Panc1 (cell line): ENCODE measurements around the gene RBM10. TPM values are rescaled to one million over a fixed set of nuclear protein-coding genes. Genes with fewer than 3 reads are reported as not detected.

Experiments used
- ATAC-seq: fragments of 200-7000 bp; cut with Tn5 transposase; 2 replicates; pipeline ENCODE4 v1.9.1; 2020; ENCODE audit warnings: mild to moderate bottlenecking, moderate library complexity
- BruUV-seq: library from RNA; stranded (reverse); fragments of 400-500 nt; replicated peaks from 2 replicates; lab custom pipeline; 2021; lab: Mats Ljungman, UMichigan
- CTCF ChIA-PET: fragments of 300-600 bp; sonication (Branson Sonifier 250); formaldehyde crosslinking; loops from one replicate; lab custom pipeline; 2022; ENCODE audit warnings: antibody characterized with exemption; lab: Charles Lee
- POLR2A ChIA-PET: fragments of 300-600 bp; sonication (Branson Sonifier 250); formaldehyde crosslinking; loops from one replicate; lab custom pipeline; 2022; ENCODE audit warnings: antibody characterized with exemption; lab: Charles Lee
- DNase-seq: peaks from one replicate; pipeline ENCODE4 v3.0.0-alpha.2; 2010; ENCODE audit warnings: low read depth, low spot score
- H3K27ac ChIP-seq: 2 replicates; pipeline ENCODE4 v1.5.1; 2011; ENCODE audit warnings: mild to moderate bottlenecking, low read length, inconsistent platforms
- H3K27me3 ChIP-seq: fragments of 200-500 bp; sonication (Bioruptor generic); 2 replicates; pipeline ENCODE4 v1.6.0; 2014; ENCODE audit warnings: low read length, inconsistent platforms; ENCODE audit not compliant: control insufficient read depth, insufficient read depth
- H3K36me3 ChIP-seq: fragments of 200-500 bp; sonication (Bioruptor generic); 2 replicates; pipeline ENCODE4 v1.5.1; 2014; ENCODE audit warnings: inconsistent platforms, mild to moderate bottlenecking, low read length, moderate library complexity; ENCODE audit not compliant: control insufficient read depth, insufficient read depth
- H3K4me1 ChIP-seq: 2 replicates; pipeline ENCODE4 v1.5.1; 2011; ENCODE audit warnings: inconsistent platforms, mild to moderate bottlenecking, low read length, moderate library complexity; ENCODE audit not compliant: control insufficient read depth, insufficient read depth
- H3K4me3 ChIP-seq, 2 experiments: 2 replicates each; pipeline ENCODE4 v1.5.1; 2011 to 2012; ENCODE audit warnings: low read depth in 2 of 2, low read length in 2 of 2, mild to moderate bottlenecking in 2 of 2, inconsistent platforms in 1 of 2, moderate library complexity in 1 of 2
- H3K9me3 ChIP-seq: fragments of 200-500 bp; sonication (Bioruptor generic); 2 replicates; pipeline ENCODE4 v1.5.1; 2014; ENCODE audit warnings: low read depth, mild to moderate bottlenecking, inconsistent platforms, low read length, moderate library complexity; ENCODE audit not compliant: control insufficient read depth, insufficient read depth
- POLR2AphosphoS5 ChIP-seq: IDR thresholded peaks from 2 replicates; pipeline ENCODE4 v1.6.1; 2012; ENCODE audit warnings: mild to moderate bottlenecking, low read depth, low read length, moderate library complexity
- REST ChIP-seq, 2 experiments: IDR thresholded peaks; 2 replicates each; pipeline ENCODE4 v1.6.1; 2011 to 2012; ENCODE audit warnings: low read depth in 2 of 2, control low read depth in 1 of 2, low read length in 1 of 2, mild to moderate bottlenecking in 1 of 2, moderate library complexity in 1 of 2; ENCODE audit not compliant: insufficient read depth in 1 of 2
- SIN3A ChIP-seq: IDR thresholded peaks from 2 replicates; pipeline ENCODE4 v1.6.1; 2012; ENCODE audit warnings: low read depth, mild to moderate bottlenecking, low read length, moderate library complexity, borderline replicate concordance; ENCODE audit not compliant: insufficient read depth
- TCF7L2 ChIP-seq: IDR thresholded peaks from 2 replicates; pipeline ENCODE4 v1.6.1; 2011; ENCODE audit warnings: mild to moderate bottlenecking, low read depth, low read length, inconsistent platforms
- in situ Hi-C: cut with HindIII; loops from 2 replicates; pipeline ENCODE4 v1.10.0; 2016; ENCODE audit warnings: low sequenced_read_pairs, low pct_unique_long_range_greater_than_20kb
- intact Hi-C: fragments of 100-400 bp; cut with micrococcal nuclease; formaldehyde crosslinking; loops from one replicate; pipeline ENCODE4 v1.10.0; 2022; ENCODE audit not compliant: unreplicated experiment
- total RNA-seq: library from RNA; stranded (reverse); gene quantifications from one replicate; pipeline ENCODE4 v1.2.1, GENCODE V29; 2021; ENCODE audit not compliant: unreplicated experiment
- TF ChIP-seq, protein P1 (sequence below): fragments of 450-650 bp; IDR thresholded peaks from 2 replicates; pipeline ENCODE4 v1.5.1; 2017; ENCODE audit warnings: mild to moderate bottlenecking

The RBM10 gene
- total RNA-seq, 1 experiment from 2014 or later, result 47.1 TPM

DNA sequence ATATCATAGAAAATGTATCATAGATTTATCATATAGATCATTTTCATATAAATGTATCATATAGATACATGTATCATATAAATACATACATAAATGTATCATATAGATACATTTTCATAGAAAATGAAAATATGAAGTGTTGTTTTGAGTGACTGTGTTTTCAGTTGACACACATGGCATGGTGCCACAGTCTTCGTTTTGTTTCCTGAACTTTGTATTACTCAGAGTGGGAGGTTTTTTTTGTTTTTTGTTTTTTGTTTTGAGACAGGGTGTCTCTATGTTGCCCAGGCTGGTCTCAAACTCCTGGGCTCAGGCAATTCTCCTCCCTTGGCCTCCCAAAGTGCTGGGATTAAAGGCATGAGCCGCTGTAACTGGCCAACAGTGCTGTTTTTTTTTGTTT lies 3.9 kb downstream of the RBM10 start:
- no peak for DNase-seq
- Histone ChIP-seq H3K4me1 (peaks cover 3% of the 10 kb centered on the region; the same call in 1 of the 2 replicates), H3K9me3 (no peaks in the 10 kb centered on the region), H3K4me3 (no peak overlapping the region), H3K27me3 (no peaks in the 10 kb centered on the region), H3K27ac (no peak overlapping the region), H3K36me3 (peaks cover 5% of the 10 kb centered on the region)
- ChIA-PET POLR2A (no interaction called here), CTCF (no interaction called here)
- intact Hi-C loops, result no loop called here
- in situ Hi-C loops, result no loop called here
- BruUV-seq, result no TSS peak
- TF ChIP-seq POLR2AphosphoS5 (no peak), SIN3A (no peak), REST (IDR thresholded peaks at IDR 0.05; ENCODE audit: insufficient read depth in 1 of 2, low read depth in 2 of 2, low read length in 1 of 2) (no peak), TCF7L2 (no peak)
- TF ChIP-seq, protein P1, sequence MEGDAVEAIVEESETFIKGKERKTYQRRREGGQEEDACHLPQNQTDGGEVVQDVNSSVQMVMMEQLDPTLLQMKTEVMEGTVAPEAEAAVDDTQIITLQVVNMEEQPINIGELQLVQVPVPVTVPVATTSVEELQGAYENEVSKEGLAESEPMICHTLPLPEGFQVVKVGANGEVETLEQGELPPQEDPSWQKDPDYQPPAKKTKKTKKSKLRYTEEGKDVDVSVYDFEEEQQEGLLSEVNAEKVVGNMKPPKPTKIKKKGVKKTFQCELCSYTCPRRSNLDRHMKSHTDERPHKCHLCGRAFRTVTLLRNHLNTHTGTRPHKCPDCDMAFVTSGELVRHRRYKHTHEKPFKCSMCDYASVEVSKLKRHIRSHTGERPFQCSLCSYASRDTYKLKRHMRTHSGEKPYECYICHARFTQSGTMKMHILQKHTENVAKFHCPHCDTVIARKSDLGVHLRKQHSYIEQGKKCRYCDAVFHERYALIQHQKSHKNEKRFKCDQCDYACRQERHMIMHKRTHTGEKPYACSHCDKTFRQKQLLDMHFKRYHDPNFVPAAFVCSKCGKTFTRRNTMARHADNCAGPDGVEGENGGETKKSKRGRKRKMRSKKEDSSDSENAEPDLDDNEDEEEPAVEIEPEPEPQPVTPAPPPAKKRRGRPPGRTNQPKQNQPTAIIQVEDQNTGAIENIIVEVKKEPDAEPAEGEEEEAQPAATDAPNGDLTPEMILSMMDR, result no peak
- ATAC-seq, result no peak

GRCh38 chrX:47151435-47151834 lies 6.4 kb downstream of the RBM10 start:
- peaks cover 5% of the 10 kb centered on the region for H3K36me3 ChIP-seq
- no peaks in the 10 kb centered on the region for H3K27me3 ChIP-seq
- in situ Hi-C loops (no loop called here), intact Hi-C loops (no loop called here)
- BruUV-seq, result TSS peak; percentile 37
- DNase-seq (no peak), ATAC-seq (no peak)
- peaks cover 3% of the 10 kb centered on the region; the same call in 1 of the 2 replicates for H3K4me1 ChIP-seq
- POLR2A ChIA-PET, result no interaction called here
- no peaks in the 10 kb centered on the region for H3K9me3 ChIP-seq
- no peak overlapping the region for H3K4me3 ChIP-seq
- TF ChIP-seq, protein P1, result no peak
- TF ChIP-seq REST (IDR thresholded peaks at IDR 0.05; ENCODE audit: insufficient read depth in 1 of 2, low read depth in 2 of 2, low read length in 1 of 2) (no peak), SIN3A (no peak), TCF7L2 (no peak), POLR2AphosphoS5 (no peak)
- H3K27ac ChIP-seq, result no peak overlapping the region
- CTCF ChIA-PET, result no interaction called here
